Measurements from ENCODE around the gene OR2M5.

Gene OR2M5

DNA sequence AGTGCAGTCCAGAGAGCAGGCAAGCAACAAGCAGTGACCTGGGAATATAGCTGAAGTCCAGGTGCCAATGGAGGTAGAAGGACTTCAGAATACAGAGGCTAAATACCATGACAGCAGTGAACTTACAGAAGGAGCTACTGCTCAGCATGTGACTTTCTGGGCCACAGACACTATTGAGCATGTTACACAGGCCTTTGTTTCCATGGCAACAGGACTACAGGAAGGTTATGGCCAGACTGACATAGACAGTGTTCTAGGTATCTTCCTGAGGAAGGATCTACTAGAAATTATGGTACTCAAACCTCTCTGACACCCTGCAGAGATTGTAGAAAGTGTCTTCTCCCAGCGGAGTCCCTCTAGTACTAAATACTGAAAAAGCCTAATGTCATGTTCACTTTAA, 11.0 kb downstream of the OR2M5 start:
- H3K27ac ChIP-seq (ENCODE audit: low read depth, low read length): no peak overlapping the region
- H3K4me1 ChIP-seq (ENCODE audit: control insufficient read depth, insufficient read depth, low read length): no peaks in the 10 kb centered on the region
- peaks cover 28% of the 10 kb centered on the region; the same call in 1 of the 2 replicates for H3K9me3 ChIP-seq (ENCODE audit: control insufficient read depth, insufficient read depth, low read depth, low read length)
- H3K9ac ChIP-seq (ENCODE audit: low read length): no peak overlapping the region
- no peak overlapping the region for H3K4me3 ChIP-seq (ENCODE audit: low read depth, low read length)
- H3K27me3 ChIP-seq (ENCODE audit: control insufficient read depth, insufficient read depth, low read length): peaks cover 3% of the 10 kb centered on the region; the same call in 1 of the 2 replicates
- no peaks in the 10 kb centered on the region for H3K36me3 ChIP-seq (ENCODE audit: control insufficient read depth, insufficient read depth, low read length)

DNA sequence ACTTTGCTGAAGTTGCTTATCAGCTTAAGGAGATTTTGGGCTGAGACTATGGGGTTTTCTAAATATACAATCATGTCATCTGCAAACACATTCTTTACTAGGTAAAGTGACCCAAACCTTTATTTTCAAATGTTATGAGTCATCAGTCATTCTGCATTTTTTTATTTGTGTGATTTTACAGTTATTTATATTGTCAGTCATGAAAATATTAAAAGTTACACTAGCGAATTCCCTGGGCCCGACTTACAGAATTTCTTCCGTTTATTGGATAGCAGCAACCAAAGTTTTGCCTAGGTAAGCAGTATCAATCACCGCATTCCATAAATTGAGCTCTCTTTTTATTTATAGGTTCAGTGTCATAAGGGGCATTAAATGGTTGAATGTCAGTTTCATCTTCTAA, 13.8 kb downstream of the OR2M5 start:
- peaks cover 29% of the 10 kb centered on the region; the same call in 1 of the 2 replicates for H3K9me3 ChIP-seq (ENCODE audit: control insufficient read depth, insufficient read depth, low read depth, low read length)
- H3K4me1 ChIP-seq (ENCODE audit: control insufficient read depth, insufficient read depth, low read length): no peaks in the 10 kb centered on the region
- H3K27me3 ChIP-seq (ENCODE audit: control insufficient read depth, insufficient read depth, low read length): peaks cover 3% of the 10 kb centered on the region; the same call in 1 of the 2 replicates
- no peak overlapping the region for H3K4me3 ChIP-seq (ENCODE audit: low read depth, low read length)
- H3K9ac ChIP-seq (ENCODE audit: low read length): no peak overlapping the region
- no peak overlapping the region for H3K27ac ChIP-seq (ENCODE audit: low read depth, low read length)
- no peaks in the 10 kb centered on the region for H3K36me3 ChIP-seq (ENCODE audit: control insufficient read depth, insufficient read depth, low read length)

DNA sequence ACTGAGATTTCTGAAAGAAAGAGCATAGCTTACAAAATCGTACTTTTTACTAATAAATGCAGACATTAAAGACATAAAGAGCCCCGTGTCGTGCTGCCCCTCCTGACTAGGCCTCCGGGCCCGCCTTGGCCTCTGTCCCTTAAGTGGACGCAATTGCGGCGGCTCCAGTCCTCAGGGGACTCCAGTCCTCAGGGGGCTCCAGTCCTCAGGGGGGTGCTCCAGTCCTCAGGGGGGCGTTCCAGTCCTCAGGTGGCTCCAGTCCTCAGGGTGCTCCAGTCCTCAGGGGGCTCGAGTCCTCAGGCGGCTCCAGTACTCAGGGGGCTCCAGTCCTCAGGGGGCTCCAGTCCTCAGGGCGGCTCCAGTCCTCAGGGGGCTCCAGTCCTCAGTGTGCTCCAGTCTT, 19.1 kb downstream of the OR2M5 start:
- Histone ChIP-seq H3K9ac (ENCODE audit: low read length) (no peak overlapping the region), H3K27me3 (ENCODE audit: control insufficient read depth, insufficient read depth, low read length) (peaks cover 3% of the 10 kb centered on the region; the same call in 1 of the 2 replicates), H3K27ac (ENCODE audit: low read depth, low read length) (no peak overlapping the region), H3K4me3 (ENCODE audit: low read depth, low read length) (no peak overlapping the region), H3K4me1 (ENCODE audit: control insufficient read depth, insufficient read depth, low read length) (no peaks in the 10 kb centered on the region), H3K9me3 (ENCODE audit: control insufficient read depth, insufficient read depth, low read depth, low read length) (peaks cover 37% of the 10 kb centered on the region), H3K36me3 (ENCODE audit: control insufficient read depth, insufficient read depth, low read length) (no peaks in the 10 kb centered on the region)

DNA sequence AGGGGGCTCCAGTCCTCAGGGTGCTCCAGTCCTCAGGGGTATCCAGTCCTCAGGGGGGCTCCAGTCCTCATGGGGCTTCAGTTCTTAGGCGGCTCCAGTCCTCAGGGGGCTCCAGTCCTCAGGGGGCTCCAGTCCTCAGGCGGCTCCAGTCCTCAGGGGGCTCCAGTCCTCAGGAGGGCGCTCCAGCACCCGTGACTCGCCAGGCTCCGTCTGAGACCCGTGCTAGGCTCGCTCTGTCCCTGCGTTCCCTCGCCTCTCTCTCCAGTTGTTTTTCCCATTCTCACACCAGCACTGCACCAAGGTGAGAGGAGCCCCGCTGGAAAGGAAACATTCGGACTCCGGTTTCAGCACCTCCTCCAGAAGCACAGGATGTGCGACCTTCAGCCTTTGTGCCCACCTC, 20.2 kb downstream of the OR2M5 start:
- H3K36me3 ChIP-seq (ENCODE audit: control insufficient read depth, insufficient read depth, low read length): no peaks in the 10 kb centered on the region
- no peaks in the 10 kb centered on the region; the same call in 1 of the 2 replicates for H3K27me3 ChIP-seq (ENCODE audit: control insufficient read depth, insufficient read depth, low read length)
- no peak overlapping the region for H3K27ac ChIP-seq (ENCODE audit: low read depth, low read length)
- H3K4me3 ChIP-seq (ENCODE audit: low read depth, low read length): no peak overlapping the region
- H3K9me3 ChIP-seq (ENCODE audit: control insufficient read depth, insufficient read depth, low read depth, low read length): peaks cover 28% of the 10 kb centered on the region
- no peaks in the 10 kb centered on the region for H3K4me1 ChIP-seq (ENCODE audit: control insufficient read depth, insufficient read depth, low read length)
- H3K9ac ChIP-seq (ENCODE audit: low read length): no peak overlapping the region

DNA sequence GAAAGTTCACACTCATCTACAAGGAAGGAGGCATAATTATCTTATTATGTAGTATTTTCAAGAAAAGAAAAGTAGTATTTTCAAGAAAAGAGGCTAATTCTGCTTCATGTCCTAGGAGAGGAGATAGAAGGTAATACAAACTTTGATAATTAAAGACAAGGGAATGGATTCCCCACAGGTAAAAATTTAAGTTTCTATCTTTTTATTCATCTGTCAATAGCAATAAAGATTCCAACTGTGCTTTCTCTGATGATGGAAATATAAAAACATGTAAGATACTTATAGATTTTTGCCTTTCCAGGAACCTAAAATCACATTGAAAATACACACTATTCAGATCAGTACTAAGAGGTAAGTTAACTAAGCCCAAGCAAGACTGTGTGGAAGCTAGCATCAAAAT, 29.6 kb downstream of the OR2M5 start, which contains the start of gene OR2M2:
OR2M2 (plus strand) TSS at position 301 of the 400 bp plus-strand sequence. CDS start 5,165 bp downstream, outside the sequence.
- Histone ChIP-seq H3K9ac (ENCODE audit: low read length) (no peak within 1 kb of the TSS), H3K4me3 (ENCODE audit: low read depth, low read length) (no peak within 1 kb of the TSS), H3K27me3 (ENCODE audit: control insufficient read depth, insufficient read depth, low read length) (no peaks in the 10 kb centered on the region; the same call in 1 of the 2 replicates), H3K9me3 (ENCODE audit: control insufficient read depth, insufficient read depth, low read depth, low read length) (peaks cover 23% of the 10 kb centered on the region; the same call in 1 of the 2 replicates), H3K4me1 (ENCODE audit: control insufficient read depth, insufficient read depth, low read length) (no peaks in the 10 kb centered on the region), H3K27ac (ENCODE audit: low read depth, low read length) (no peak within 1 kb of the TSS), H3K36me3 (ENCODE audit: control insufficient read depth, insufficient read depth, low read length) (no peaks in the 10 kb centered on the region)

DNA sequence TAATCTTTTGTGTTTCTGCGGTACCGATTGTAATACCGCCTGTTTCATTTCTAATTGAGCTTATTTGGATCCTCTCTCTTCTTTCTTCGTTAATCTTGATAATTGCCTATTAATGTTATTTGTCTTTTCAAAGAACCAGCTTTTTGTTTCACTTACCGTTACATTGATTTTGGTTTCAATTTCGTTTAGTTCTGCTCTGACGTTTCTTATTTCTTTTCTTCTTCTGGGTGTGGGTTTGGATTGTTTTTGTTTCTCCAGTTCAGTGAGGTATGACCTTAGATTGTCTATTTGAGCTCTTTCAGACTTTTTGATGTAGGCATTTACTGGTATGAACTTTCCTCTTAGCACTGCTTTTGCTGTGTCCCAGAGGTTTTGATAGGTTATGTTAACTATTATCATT, 39.0 kb downstream of the OR2M5 start:
- no peak overlapping the region for H3K27ac ChIP-seq (ENCODE audit: low read depth, low read length)
- no peak overlapping the region for H3K9ac ChIP-seq (ENCODE audit: low read length)
- H3K27me3 ChIP-seq (ENCODE audit: control insufficient read depth, insufficient read depth, low read length): peaks cover 2% of the 10 kb centered on the region; the same call in 1 of the 2 replicates
- no peaks in the 10 kb centered on the region for H3K36me3 ChIP-seq (ENCODE audit: control insufficient read depth, insufficient read depth, low read length)
- H3K4me1 ChIP-seq (ENCODE audit: control insufficient read depth, insufficient read depth, low read length): no peaks in the 10 kb centered on the region; the same call in 1 of the 2 replicates
- H3K4me3 ChIP-seq (ENCODE audit: low read depth, low read length): no peak overlapping the region
- H3K9me3 ChIP-seq (ENCODE audit: control insufficient read depth, insufficient read depth, low read depth, low read length): peaks cover 26% of the 10 kb centered on the region; the same call in 1 of the 2 replicates

DNA sequence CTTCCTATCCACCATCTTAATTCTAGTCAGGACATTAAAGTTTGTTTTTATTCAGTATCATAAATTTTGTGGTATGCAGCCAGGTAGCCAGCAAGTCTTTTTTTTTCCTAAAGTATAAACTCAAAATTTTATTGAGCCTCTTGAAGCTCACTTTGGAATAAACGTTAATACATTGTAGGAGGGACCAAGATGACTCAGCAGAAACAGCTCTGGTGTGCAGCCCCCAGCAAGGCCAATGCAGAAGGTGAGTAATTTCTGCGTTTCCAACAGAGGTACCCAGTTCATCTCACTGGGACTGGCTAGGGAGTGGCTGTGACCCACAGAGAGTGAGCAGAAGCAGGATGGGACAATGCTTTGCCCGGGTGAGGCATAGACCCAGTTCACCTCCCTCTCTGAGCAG, 42.4 kb downstream of the OR2M5 start:
- Histone ChIP-seq H3K4me1 (ENCODE audit: control insufficient read depth, insufficient read depth, low read length) (no peaks in the 10 kb centered on the region; the same call in 1 of the 2 replicates), H3K4me3 (ENCODE audit: low read depth, low read length) (no peak overlapping the region), H3K27ac (ENCODE audit: low read depth, low read length) (no peak overlapping the region), H3K9me3 (ENCODE audit: control insufficient read depth, insufficient read depth, low read depth, low read length) (peaks cover 33% of the 10 kb centered on the region; the same call in 1 of the 2 replicates), H3K36me3 (ENCODE audit: control insufficient read depth, insufficient read depth, low read length) (no peaks in the 10 kb centered on the region), H3K9ac (ENCODE audit: low read length) (no peak overlapping the region), H3K27me3 (ENCODE audit: control insufficient read depth, insufficient read depth, low read length) (no peaks in the 10 kb centered on the region)

DNA sequence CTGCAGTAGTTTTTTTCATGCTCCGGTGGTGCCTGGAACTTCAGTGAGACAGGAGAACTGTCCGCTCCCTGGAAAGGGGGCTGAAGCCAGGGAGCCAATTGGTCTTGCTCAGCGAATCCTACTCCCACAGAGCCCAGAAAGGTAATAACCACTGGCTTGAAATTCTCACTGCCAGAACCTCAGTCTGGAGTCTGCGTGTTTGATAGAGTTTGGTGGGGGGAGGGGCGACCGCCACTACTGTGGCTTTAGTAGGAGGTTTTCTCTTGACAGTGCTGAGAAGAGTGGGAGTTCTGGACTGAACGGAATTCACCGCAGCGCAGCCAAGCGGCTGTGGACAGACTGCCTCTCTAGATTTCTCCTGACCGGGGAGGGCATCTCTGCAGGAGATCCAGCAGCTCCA, 44.1 kb downstream of the OR2M5 start:
- Histone ChIP-seq H3K4me3 (ENCODE audit: low read depth, low read length) (no peak overlapping the region), H3K9ac (ENCODE audit: low read length) (no peak overlapping the region), H3K36me3 (ENCODE audit: control insufficient read depth, insufficient read depth, low read length) (no peaks in the 10 kb centered on the region), H3K4me1 (ENCODE audit: control insufficient read depth, insufficient read depth, low read length) (no peaks in the 10 kb centered on the region; the same call in 1 of the 2 replicates), H3K27ac (ENCODE audit: low read depth, low read length) (no peak overlapping the region), H3K27me3 (ENCODE audit: control insufficient read depth, insufficient read depth, low read length) (no peaks in the 10 kb centered on the region), H3K9me3 (ENCODE audit: control insufficient read depth, insufficient read depth, low read depth, low read length) (peaks cover 41% of the 10 kb centered on the region; the same call in 1 of the 2 replicates)

DNA sequence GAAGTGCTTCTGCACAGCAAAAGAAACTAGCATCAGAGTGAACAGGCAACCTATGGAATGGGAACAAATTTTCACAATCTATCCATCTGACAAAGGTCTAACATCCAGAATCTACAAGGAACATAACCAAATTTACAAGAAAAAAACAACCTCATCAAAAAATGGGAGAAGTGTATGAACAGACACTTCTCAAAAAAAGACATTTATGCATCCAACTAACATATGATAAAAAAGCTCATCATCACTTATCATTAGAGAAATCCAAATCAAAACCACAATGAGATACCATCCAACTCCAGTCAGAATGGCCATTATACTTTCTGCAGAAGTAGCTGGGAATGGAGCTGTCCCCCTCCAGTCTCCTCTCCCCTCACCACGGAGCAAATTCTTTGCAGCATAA, 49.2 kb downstream of the OR2M5 start:
- no peak overlapping the region for H3K9ac ChIP-seq (ENCODE audit: low read length)

More for the DNA sequence above, 49.2 kb downstream of the OR2M5 start:
- Histone ChIP-seq H3K4me1 (ENCODE audit: control insufficient read depth, insufficient read depth, low read length) (no peaks in the 10 kb centered on the region; the same call in 1 of the 2 replicates), H3K4me3 (ENCODE audit: low read depth, low read length) (no peak overlapping the region), H3K27me3 (ENCODE audit: control insufficient read depth, insufficient read depth, low read length) (no peaks in the 10 kb centered on the region), H3K9me3 (ENCODE audit: control insufficient read depth, insufficient read depth, low read depth, low read length) (peaks cover 33% of the 10 kb centered on the region; the same call in 1 of the 2 replicates), H3K36me3 (ENCODE audit: control insufficient read depth, insufficient read depth, low read length) (no peaks in the 10 kb centered on the region), H3K27ac (ENCODE audit: low read depth, low read length) (no peak overlapping the region)
